K562 (cell line): ENCODE data around the gene NAA10. TPM values are rescaled to one million over a fixed set of nuclear protein-coding genes. Genes with fewer than 3 reads are reported as not detected.
A peak's percentile ranks its signal among the peaks of the same experiment; 100 is the strongest.

ENCODE experiments used
- BRD4 ChIP-seq: fragments of 200-600 bp; sonication (generic); IDR thresholded peaks from 2 replicates; pipeline ENCODE4 v1.6.1; 2017; ENCODE audit warnings: inconsistent platforms
- CGGBP1 ChIP-seq: fragments of 250-450 bp; sonication (Bioruptor Pico); IDR thresholded peaks from 2 replicates; pipeline ENCODE4 v1.9.0; 2021; ENCODE audit warnings: mild to moderate bottlenecking
- DDX20 ChIP-seq: fragments of 450-650 bp; IDR thresholded peaks from 2 replicates; pipeline ENCODE4 v1.6.1; 2016; ENCODE audit warnings: missing genetic modification characterization, low read depth, mild to moderate bottlenecking, missing compliant biosample characterization, moderate library complexity
- GTF2F1 ChIP-seq: IDR thresholded peaks from 2 replicates; pipeline ENCODE4 v1.6.1; 2011; ENCODE audit warnings: low read depth, low read length, improper control_type of control experiment
- JUND ChIP-seq, 2 experiments: IDR thresholded peaks; 2 replicates in 1 of 2; 3 replicates in 1 of 2; pipeline ENCODE4 v1.6.1; 2011; ENCODE audit warnings: borderline replicate concordance in 2 of 2, low read depth in 2 of 2, low read length in 2 of 2, improper control_type of control experiment in 1 of 2, missing biosample characterization in 1 of 2, missing genetic modification characterization in 1 of 2, missing genetic modification reagents in 1 of 2
- LCOR ChIP-seq: sonication (generic); formaldehyde crosslinking; IDR thresholded peaks from 2 replicates; pipeline ENCODE4 v1.8.0; 2022; ENCODE audit warnings: mild to moderate bottlenecking, missing genetic modification reagents
- NCOA6 ChIP-seq: fragments of 450-650 bp; IDR thresholded peaks from 2 replicates; pipeline ENCODE4 v1.6.1; 2017; ENCODE audit warnings: mild to moderate bottlenecking
- NFE2 ChIP-seq: IDR thresholded peaks from 2 replicates; pipeline ENCODE4 v1.6.1; 2014; ENCODE audit warnings: antibody characterized with exemption, low read depth
- PPARD ChIP-seq: fragments of 250-450 bp; sonication (Bioruptor Pico); IDR thresholded peaks from 2 replicates; pipeline ENCODE4 v1.8.0; 2022; ENCODE audit warnings: inconsistent platforms, mild to moderate bottlenecking, moderate library complexity
- REST ChIP-seq, 2 experiments: fragments of 450-650 bp; formaldehyde crosslinking in 1 of 2; IDR thresholded peaks; 2 replicates each; pipeline versions ENCODE4 v1.4.0 to v1.6.1; 2014 to 2020; ENCODE audit warnings: mild to moderate bottlenecking in 2 of 2, borderline replicate concordance in 1 of 2, low read depth in 1 of 2
- SAFB2 ChIP-seq: fragments of 200-400 bp; formaldehyde crosslinking; IDR thresholded peaks from 2 replicates; pipeline ENCODE4 v1.6.1; 2018; ENCODE audit warnings: borderline replicate concordance, low read length, low read depth, moderate library complexity; ENCODE audit not compliant: severe bottlenecking
- SMAD1 ChIP-seq: fragments of 150-350 bp; IDR thresholded peaks from 2 replicates; pipeline ENCODE4 v1.6.1; 2014; ENCODE audit warnings: low read length, low read depth; ENCODE audit not compliant: partially characterized antibody
- SMAD3 ChIP-seq: fragments of 450-650 bp; formaldehyde crosslinking; conservative IDR thresholded peaks from 2 replicates; pipeline ENCODE4 v1.4.0; 2020; ENCODE audit warnings: mild to moderate bottlenecking
- SMAD4 ChIP-seq: fragments of 250-450 bp; sonication (Bioruptor Pico); conservative IDR thresholded peaks from 2 replicates; pipeline ENCODE4 v1.8.0; 2021; ENCODE audit warnings: inconsistent platforms, mild to moderate bottlenecking, moderate library complexity
- SUPT5H ChIP-seq: fragments of 450-650 bp; IDR thresholded peaks from 2 replicates; pipeline ENCODE4 v1.6.1; 2016
- TAF9B ChIP-seq: fragments of 450-650 bp; IDR thresholded peaks from 2 replicates; pipeline ENCODE4 v1.6.1; 2018; ENCODE audit warnings: mild to moderate bottlenecking; ENCODE audit not compliant: partially characterized antibody
- ZNF224 ChIP-seq: sonication (generic); formaldehyde crosslinking; IDR thresholded peaks from 2 replicates; pipeline ENCODE4 v1.8.0; 2022; ENCODE audit warnings: mild to moderate bottlenecking, missing genetic modification reagents
- ZNF511 ChIP-seq: sonication (generic); formaldehyde crosslinking; IDR thresholded peaks from 2 replicates; pipeline ENCODE4 v1.8.0; 2022; ENCODE audit warnings: mild to moderate bottlenecking, missing genetic modification reagents
- ZNF668 ChIP-seq: fragments of 250-450 bp; sonication (Bioruptor Pico); IDR thresholded peaks from 2 replicates; pipeline ENCODE4 v1.8.0; 2022; ENCODE audit warnings: mild to moderate bottlenecking, inconsistent platforms
- polyA plus RNA-seq, 8 experiments: library from polyadenylated mRNA; depleted of rRNA in 4 of 8; stranded (reverse) in 5 of 8; unstranded in 3 of 8; fragments of >200 nt; fragmentation: Nextera tagmentation in 2 of 8; fragmentation: Illumina TruSeq in 1 of 8; extraction: Ambion mirVana in 2 of 8; extraction: Trizol in 1 of 8; gene quantifications; 2 replicates each; pipeline versions ENCODE4 v1.2.1 to v1.2.3, GENCODE V29; 2011 to 2014; ENCODE audit warnings: inconsistent platforms in 1 of 8, missing spikeins in 1 of 8
- total RNA-seq, 7 experiments: library from RNA; depleted of rRNA in 6 of 7; stranded (reverse); fragments of >200 nt in 6 of 7; fragmentation: Illumina TruSeq in 2 of 7; extraction: Trizol in 2 of 7; gene quantifications; 2 replicates each; pipeline versions ENCODE4 v1.2.1 to v1.2.3, GENCODE V29; 2011 to 2021; ENCODE audit warnings: low replicate concordance in 1 of 7

The NAA10 gene
- total and polyA plus RNA-seq, 9 of the 15 experiments (the other 6 are each of a cell fraction or from before 2014, with no cell fraction given): 11.1 to 250 (median 134) TPM

- TF ChIP-seq BRD4 (no peak), NCOA6 (0 out of 2 replicates have a peak, but pooled peaks have one; percentile 55), DDX20 (no peak), JUND (IDR thresholded peaks at IDR 0.05; ENCODE audit: borderline replicate concordance, low read depth, low read length) (no peak), JUND (tag; IDR thresholded peaks at IDR 0.05; ENCODE audit: borderline replicate concordance, low read depth, low read length) (no peak), GTF2F1 (no peak), LCOR (CRISPR knock-in tag) (peak; percentile 32; the same call in 1 of the 2 replicates), SAFB2 (no peak), TAF9B (peak; percentile 24), SMAD4 (peak; percentile 72), SMAD3 (CRISPR knock-in tag) (no peak), ZNF668 (CRISPR knock-in tag) (peak; percentile 7; the same call in 1 of the 2 replicates), CGGBP1 (CRISPR knock-in tag) (peak; percentile 63; the same call in 1 of the 2 replicates), REST (IDR thresholded peaks at IDR 0.05; ENCODE audit: borderline replicate concordance) (no peak), REST (CRISPR knock-in tag; IDR thresholded peaks at IDR 0.05; ENCODE audit: low read depth) (0 out of 2 replicates have a peak, but pooled peaks have one; percentile 64), ZNF224 (CRISPR knock-in tag) (no peak), SUPT5H (peak; percentile 91), PPARD (no peak), ZNF511 (no peak), SMAD1 (peak; percentile 77), NFE2 (no peak)
Measured at GRCh38 chrX:153925739-153926551, 8.9 kb downstream of the NAA10 start, which contains the start of gene ARHGAP4 (continued).
